ENCODE measurements around the gene MXD3. TPM values are rescaled to one million over a fixed set of nuclear protein-coding genes. Genes with fewer than 3 reads are reported as not detected.

Gene MXD3
- polyA plus RNA-seq, 1 experiment = 2.8 TPM

- Histone ChIP-seq H3K27ac (ENCODE audit: low read depth, low read length) (no peak overlapping the region), H3K27me3 (ENCODE audit: control insufficient read depth, insufficient read depth, low read length) (peaks cover 9% of the 10 kb centered on the region), H3K9me3 (ENCODE audit: control insufficient read depth, insufficient read depth, low read length) (no peaks in the 10 kb centered on the region; the same call in 1 of the 2 replicates), H3K4me3 (ENCODE audit: low read depth, low read length) (no peak overlapping the region)
- POLR2A ChIA-PET = no interaction called here
- TF ChIP-seq CTCF (IDR thresholded peaks at IDR 0.05; ENCODE audit: low read depth, low read length) = no peak
- CTCF ChIA-PET = interaction anchor here (0.9 to 1.9 kb wide), 3 partner anchors 12 to 243 kb away, joined by 3 to 4 read pairs (median 3); no protein-coding TSS in a partner anchor
- DNase-seq (ENCODE audit: low read depth, low spot score) = no peak
Observed at GRCh38 chr5:177355162-177355867, 43.6 kb upstream of the MXD3 start.

GRCh38 chr5:177354711-177355110 lies 43.0 kb upstream of the MXD3 start:
- no peak overlapping the region for H3K27ac ChIP-seq (ENCODE audit: low read depth, low read length)
- H3K4me3 ChIP-seq (ENCODE audit: low read depth, low read length) = no peak overlapping the region
- TF ChIP-seq CTCF (IDR thresholded peaks at IDR 0.05; ENCODE audit: low read depth, low read length) = no peak
- CTCF ChIA-PET = interaction anchor here (1.0 to 1.9 kb wide), 3 partner anchors 12 to 36 kb away, joined by 3 to 4 read pairs (median 3); no protein-coding TSS in a partner anchor
- DNase-seq (ENCODE audit: low read depth, low spot score) = no peak
- POLR2A ChIA-PET = no interaction called here
- H3K27me3 ChIP-seq (ENCODE audit: control insufficient read depth, insufficient read depth, low read length) = peaks cover 7% of the 10 kb centered on the region
- no peaks in the 10 kb centered on the region; the same call in 1 of the 2 replicates for H3K9me3 ChIP-seq (ENCODE audit: control insufficient read depth, insufficient read depth, low read length)

- no peak for DNase-seq (ENCODE audit: low read depth, low spot score)
- ChIA-PET CTCF (interaction anchor here (1.0 to 1.9 kb wide), 3 partner anchors 13 to 36 kb away, joined by 3 to 4 read pairs (median 3); no protein-coding TSS in a partner anchor), POLR2A (no interaction called here)
- H3K27ac ChIP-seq (ENCODE audit: low read depth, low read length) = no peak overlapping the region
- no peak for TF ChIP-seq CTCF (IDR thresholded peaks at IDR 0.05; ENCODE audit: low read depth, low read length)
- H3K27me3 ChIP-seq (ENCODE audit: control insufficient read depth, insufficient read depth, low read length) = peaks cover 3% of the 10 kb centered on the region
- H3K9me3 ChIP-seq (ENCODE audit: control insufficient read depth, insufficient read depth, low read length) = no peaks in the 10 kb centered on the region; the same call in 1 of the 2 replicates
- H3K4me3 ChIP-seq (ENCODE audit: low read depth, low read length) = no peak overlapping the region
Observed at GRCh38 chr5:177354256-177354655, 42.6 kb upstream of the MXD3 start.

GRCh38 chr5:177353093-177353492 lies 41.4 kb upstream of the MXD3 start:
- DNase-seq (ENCODE audit: low read depth, low spot score) = no peak
- peaks cover 2% of the 10 kb centered on the region for H3K27me3 ChIP-seq (ENCODE audit: control insufficient read depth, insufficient read depth, low read length)
- no peak for TF ChIP-seq CTCF (IDR thresholded peaks at IDR 0.05; ENCODE audit: low read depth, low read length)
- no peak overlapping the region for H3K27ac ChIP-seq (ENCODE audit: low read depth, low read length)
- H3K9me3 ChIP-seq (ENCODE audit: control insufficient read depth, insufficient read depth, low read length) = no peaks in the 10 kb centered on the region; the same call in 1 of the 2 replicates
- CTCF ChIA-PET = no interaction called here
- POLR2A ChIA-PET = no interaction called here
- H3K4me3 ChIP-seq (ENCODE audit: low read depth, low read length) = no peak overlapping the region
